Right lobe of liver (tissue), 6 donors: ENCODE results near the gene ZNF385B. TPM values are rescaled to one million over a fixed set of nuclear protein-coding genes. Genes with fewer than 3 reads are reported as not detected.

Experiments
- ATAC-seq, 4 donors: fragments of 200-7000 bp; cut with Tn5 transposase; one replicate each; pipeline ENCODE4 v1.9.1; 2020; ENCODE audit warnings: mild to moderate bottlenecking in 4 of 4, moderate library complexity in 4 of 4
- DNase-seq, 3 donors: peaks; one replicate each; pipeline ENCODE4 v3.0.0-alpha.2; 2020
- H3K27ac ChIP-seq, 3 donors: fragments of 200-600 bp; one replicate each; pipeline ENCODE4 v1.8.0; 2022
- H3K27me3 ChIP-seq, 2 donors: fragments of 200-600 bp; one replicate each; pipeline ENCODE4 v1.8.0; 2022
- H3K36me3 ChIP-seq, 4 donors: fragments of 200-600 bp; sonication (generic) in 1 of 4; one replicate each; pipeline versions ENCODE4 v1.5.1 to v1.8.0; 2017 to 2022; ENCODE audit warnings: control low read depth in 1 of 4
- H3K4me1 ChIP-seq, 4 donors: fragments of 200-600 bp; sonication (generic) in 1 of 4; one replicate each; pipeline versions ENCODE4 v1.5.1 to v1.8.0; 2017 to 2022; ENCODE audit warnings: control low read depth in 1 of 4
- H3K4me3 ChIP-seq, 3 donors: fragments of 200-600 bp; one replicate each; pipeline ENCODE4 v1.8.0; 2022
- H3K9me3 ChIP-seq, 4 donors: fragments of 200-600 bp; sonication (generic) in 1 of 4; one replicate each; pipeline versions ENCODE4 v1.5.1 to v1.8.0; 2017 to 2022; ENCODE audit warnings: control low read depth in 1 of 4
- CTCF ChIP-seq, 4 donors: fragments of 200-600 bp in 3 of 4; fragments of 450-650 bp in 1 of 4; IDR thresholded peaks; one replicate each; pipeline versions ENCODE4 v1.5.1 to v1.8.0; 2016 to 2022; ENCODE audit warnings: antibody characterized with exemption in 4 of 4, mild to moderate bottlenecking in 2 of 4
- POLR2A ChIP-seq: fragments of 450-650 bp; IDR thresholded peaks from one replicate; pipeline ENCODE4 v1.6.1; 2017; ENCODE audit warnings: antibody characterized with exemption, mild to moderate bottlenecking
- WGBS: methylation state at CpG from one replicate; pipeline ENCODE4 v1.1.6; 2018; ENCODE audit warnings: low coverage, low lambda C conversion rate; ENCODE audit not compliant: insufficient coverage; ENCODE audit errors: missing lambda C conversion rate; 5-methylcytosine and 5-hydroxymethylcytosine counted together
- intact Hi-C, 2 donors: fragments of 100-400 bp; cut with DNase I; formaldehyde crosslinking; loops; one replicate each; pipeline versions ENCODE4 v1.11.2 to v1.14.1; 2022
- long read RNA-seq: library from polyadenylated mRNA; unstranded; transcript quantifications from one replicate; pipeline ENCODE4 v2.0.0, GENCODE V29; 2019
- total RNA-seq, 6 experiments: library from RNA; depleted of rRNA in 2 of 6; stranded (reverse); fragments of >200 nt in 2 of 6; fragmentation: NEBNext Ultra II Directional in 3 of 6; extraction: Animal tissue kit (Norgen Biotek cat#: 25700) in 3 of 6; gene quantifications; one replicate each; pipeline versions ENCODE4 v1.1.0 to v1.2.4, GENCODE V29; 2016 to 2023
- donor health status: DM: no; HTN: yes; CAD: no.
- donor health status: DM: no; HTN: no; CAD: no.
- donor health status: DM: no; HTN: no; CAD: no.
- donor health status: DM: no; HTN: yes; CAD: no.
- donor health status: DM: no; HTN: yes; CAD: no.

Gene ZNF385B
- total RNA-seq, result 10 to 100 TPM in 1 of 6 experiments, 1 to 10 TPM in 5; 3.9 to 15.7 (median 5.9) TPM
- long read RNA-seq, partial matches to known transcripts, result 0 of 1 reads
- long read RNA-seq, other reads (novel, unspliced or antisense), result 1 of 1 reads

- 13% methylated on average over 16 of the region's 55 CpGs for WGBS
- ATAC-seq (peak in 2 of 4 donors; percentile 2 to 25), DNase-seq (peak in 2 of 3 donors; percentile 49 to 64)
- Histone ChIP-seq H3K27ac (peak within 1 kb of the TSS in 2 of 3 donors; percentile 38 to 39), H3K4me3 (peak within 1 kb of the TSS; percentile 63 to 81 (median 80)), H3K4me1 (peaks cover 0 to 6% (median 0%) of the 10 kb centered on the region in 4 donors), H3K27me3 (no peaks in the 10 kb centered on the region), H3K36me3 (no peaks in the 10 kb centered on the region), H3K9me3 (no peaks in the 10 kb centered on the region)
- intact Hi-C loops, result no loop called here
- TF ChIP-seq CTCF (IDR thresholded peaks at IDR 0.05), result no peak
- no peak for TF ChIP-seq POLR2A
Measured at GRCh38 chr2:179861416-179862067, at the start of gene ZNF385B. Gene ZNF385B, minus strand, starts transcription at chr2:179861612.

- no peak for DNase-seq
- WGBS, result 50% methylated on average over 3 of the region's 3 CpGs
- Histone ChIP-seq H3K27ac (peak overlapping the region in 1 of 3 donors; percentile 64), H3K4me3 (no peak overlapping the region), H3K27me3 (no peaks in the 10 kb centered on the region), H3K9me3 (no peaks in the 10 kb centered on the region), H3K4me1 (peaks cover 0 to 37% (median 14%) of the 10 kb centered on the region in 4 donors), H3K36me3 (no peaks in the 10 kb centered on the region)
- peak in 2 of 4 donors; percentile 3 to 7 for ATAC-seq
- TF ChIP-seq POLR2A, result no peak
- TF ChIP-seq CTCF (IDR thresholded peaks at IDR 0.05), result no peak
- intact Hi-C loops, result no loop called here
Measured at GRCh38 chr2:179910735-179911113, 49.3 kb upstream of the ZNF385B start.

GRCh38 chr2:179909845-179910734, 48.7 kb upstream of the ZNF385B start:
- ATAC-seq, result peak; percentile 88 to 94 (median 92)
- Histone ChIP-seq H3K4me3 (peak overlapping the region in 1 of 3 donors; percentile 9), H3K4me1 (peaks cover 0 to 37% (median 14%) of the 10 kb centered on the region in 4 donors), H3K27me3 (no peaks in the 10 kb centered on the region), H3K9me3 (no peaks in the 10 kb centered on the region), H3K27ac (peak overlapping the region in 2 of 3 donors; percentile 52 to 64), H3K36me3 (no peaks in the 10 kb centered on the region)
- intact Hi-C loops, result no loop called here
- TF ChIP-seq POLR2A (no peak), CTCF (IDR thresholded peaks at IDR 0.05) (no peak)
- WGBS, result 21% methylated on average over 6 of the region's 6 CpGs
- peak; percentile 66 to 83 (median 76) for DNase-seq

- no peak for ATAC-seq
- intact Hi-C loops, result no loop called here
- H3K4me1 ChIP-seq, result no peaks in the 10 kb centered on the region
Measured at GRCh38 chr2:179900655-179901054, 39.2 kb upstream of the ZNF385B start.

More at GRCh38 chr2:179900655-179901054, 39.2 kb upstream of the ZNF385B start:
- no peaks in the 10 kb centered on the region for H3K36me3 ChIP-seq
- no peaks in the 10 kb centered on the region for H3K9me3 ChIP-seq
- DNase-seq, result no peak
- no peak overlapping the region for H3K4me3 ChIP-seq
- no peaks in the 10 kb centered on the region for H3K27me3 ChIP-seq
- TF ChIP-seq CTCF (IDR thresholded peaks at IDR 0.05) (no peak), POLR2A (no peak)
- H3K27ac ChIP-seq, result no peak overlapping the region
- 84% methylated on average over 5 of the region's 5 CpGs for WGBS
